HUES64 (cell line): ENCODE data around the gene CSH2.
"Not testable (repeated sequence)": the region's sequence is repeated elsewhere in the genome, so short reads cannot be mapped to it uniquely, and the experiment has no call there.

Experiments
- H3K27ac ChIP-seq: 2 replicates; pipeline ENCODE4 v1.7.0; 2013; ENCODE audit warnings: low read depth, low read length, inconsistent platforms
- H3K27me3 ChIP-seq: 2 replicates; pipeline ENCODE4 v1.6.1; 2013; ENCODE audit warnings: mild to moderate bottlenecking, low read length; ENCODE audit not compliant: insufficient read depth
- H3K36me3 ChIP-seq: 2 replicates; pipeline ENCODE4 v1.6.1; 2013; ENCODE audit warnings: mild to moderate bottlenecking, low read length; ENCODE audit not compliant: insufficient read depth
- H3K4me1 ChIP-seq: 2 replicates; pipeline ENCODE4 v1.6.1; 2013; ENCODE audit warnings: mild to moderate bottlenecking, low read length, moderate library complexity; ENCODE audit not compliant: insufficient read depth
- H3K4me3 ChIP-seq: 2 replicates; pipeline ENCODE4 v1.5.1; 2013; ENCODE audit warnings: mild to moderate bottlenecking, low read length, moderate library complexity
- H3K9ac ChIP-seq: 2 replicates; pipeline ENCODE4 v1.6.1; 2013; ENCODE audit warnings: mild to moderate bottlenecking, low read depth, low read length
- H3K9me3 ChIP-seq: 2 replicates; pipeline ENCODE4 v1.6.1; 2013; ENCODE audit warnings: low read depth, low read length; ENCODE audit not compliant: insufficient read depth
- WGBS: fragments of 150-250, 120-280 bp; methylation state at CpG from one replicate; pipeline ENCODE4 v1.1.7; 2013; ENCODE audit warnings: missing lambda C conversion rate; 5-methylcytosine and 5-hydroxymethylcytosine counted together

Gene CSH2

GRCh38 chr17:63896524-63897354 is 23.3 kb upstream of the CSH2 start, which contains the start of gene CSH1:
Gene CSH1 (minus strand): TSS chr17:63896574. CDS start chr17:63896511, 63 bp downstream.
- not testable (repeated sequence) for H3K27me3 ChIP-seq, H3K27ac ChIP-seq, H3K36me3 ChIP-seq, H3K4me1 ChIP-seq, H3K4me3 ChIP-seq, H3K9me3 ChIP-seq, H3K9ac ChIP-seq
- 90% methylated on average over 5 of the region's 14 CpGs for WGBS

- H3K27ac ChIP-seq, H3K4me3 ChIP-seq, H3K9ac ChIP-seq, H3K4me1 ChIP-seq, H3K9me3 ChIP-seq, H3K27me3 ChIP-seq, H3K36me3 ChIP-seq: not testable (repeated sequence)
- 91% methylated on average over 3 of the region's 10 CpGs for WGBS
These were observed 21.3 kb upstream of the CSH2 start for GRCh38 chr17:63894821-63895220.

- WGBS: 77% methylated on average over 3 of the region's 3 CpGs
- not testable (repeated sequence) for H3K4me3 ChIP-seq, H3K9ac ChIP-seq, H3K9me3 ChIP-seq, H3K27ac ChIP-seq, H3K36me3 ChIP-seq, H3K4me1 ChIP-seq, H3K27me3 ChIP-seq
These were observed 20.5 kb upstream of the CSH2 start for GRCh38 chr17:63894021-63894420.

- H3K4me1 ChIP-seq, H3K4me3 ChIP-seq, H3K27ac ChIP-seq, H3K9ac ChIP-seq, H3K36me3 ChIP-seq, H3K9me3 ChIP-seq, H3K27me3 ChIP-seq: not testable (repeated sequence)
- 84% methylated on average over 7 of the region's 11 CpGs for WGBS
These were observed 19.0 kb upstream of the CSH2 start for GRCh38 chr17:63892316-63893037.

- not testable (repeated sequence) for H3K9ac ChIP-seq, H3K36me3 ChIP-seq, H3K4me3 ChIP-seq, H3K27ac ChIP-seq, H3K4me1 ChIP-seq, H3K9me3 ChIP-seq, H3K27me3 ChIP-seq
- WGBS: 59% methylated on average over 13 of the region's 13 CpGs
These were observed 15.8 kb upstream of the CSH2 start for GRCh38 chr17:63889026-63889848.

GRCh38 chr17:63885119-63885518 is 11.6 kb upstream of the CSH2 start:
- H3K9me3 ChIP-seq, H3K27me3 ChIP-seq, H3K27ac ChIP-seq, H3K9ac ChIP-seq, H3K4me3 ChIP-seq, H3K4me1 ChIP-seq, H3K36me3 ChIP-seq: not testable (repeated sequence)
- WGBS: 95% methylated on average over 11 of the region's 11 CpGs

GRCh38 chr17:63882626-63883126 is 9.2 kb upstream of the CSH2 start:
- H3K9ac ChIP-seq, H3K27me3 ChIP-seq, H3K4me3 ChIP-seq, H3K36me3 ChIP-seq, H3K4me1 ChIP-seq, H3K27ac ChIP-seq, H3K9me3 ChIP-seq: not testable (repeated sequence)
- WGBS: 87% methylated on average over 9 of the region's 9 CpGs

GRCh38 chr17:63881935-63882601 is 8.6 kb upstream of the CSH2 start, which contains the start of gene GH2:
Gene GH2 (minus strand): TSS chr17:63881944. CDS start chr17:63881801, 143 bp downstream.
- Histone ChIP-seq H3K36me3 (no peaks in the 10 kb centered on the region), H3K4me1 (peaks cover 5% of the 10 kb centered on the region; the same call in 1 of the 2 replicates), H3K27ac (no peak within 1 kb of the TSS; the same call in 1 of the 2 replicates), H3K9ac (peak within 1 kb of the TSS; percentile 7; the same call in 1 of the 2 replicates), H3K9me3 (no peaks in the 10 kb centered on the region), H3K4me3 (no peak within 1 kb of the TSS), H3K27me3 (no peaks in the 10 kb centered on the region)
- WGBS: 62% methylated on average over 9 of the region's 15 CpGs

GRCh38 chr17:63881337-63881736 is 7.9 kb upstream of the CSH2 start:
- H3K36me3 ChIP-seq, H3K9me3 ChIP-seq, H3K4me3 ChIP-seq, H3K27ac ChIP-seq, H3K4me1 ChIP-seq, H3K27me3 ChIP-seq: not testable (repeated sequence)
- H3K9ac ChIP-seq: peak overlapping the region; percentile 7; the same call in 1 of the 2 replicates
- WGBS: 60% methylated on average over 11 of the region's 11 CpGs

- no peaks in the 10 kb centered on the region for H3K36me3 ChIP-seq
- H3K4me1 ChIP-seq: peaks cover 5% of the 10 kb centered on the region; the same call in 1 of the 2 replicates
- no peaks in the 10 kb centered on the region for H3K27me3 ChIP-seq
- no peak overlapping the region for H3K9ac ChIP-seq
- H3K4me3 ChIP-seq: no peak overlapping the region
- no peaks in the 10 kb centered on the region for H3K9me3 ChIP-seq
- no peak overlapping the region for H3K27ac ChIP-seq
- 92% methylated on average over 12 of the region's 12 CpGs for WGBS
These were observed 7.2 kb upstream of the CSH2 start for GRCh38 chr17:63880706-63881105.
